Prostate gland (tissue), 2 donors: Measurements from ENCODE around the gene CXADR.
"Not testable (repeated sequence)": the region's sequence is repeated elsewhere in the genome, so short reads cannot be mapped to it uniquely, and the experiment has no call there.

Experiments
- POLR2A ChIP-seq: fragments of 450-650 bp; IDR thresholded peaks from one replicate; pipeline ENCODE4 v1.6.1; 2016; ENCODE audit warnings: antibody characterized with exemption, mild to moderate bottlenecking
- POLR2AphosphoS5 ChIP-seq: sonication (generic); formaldehyde crosslinking; IDR thresholded peaks from one replicate; pipeline ENCODE4 v1.6.1; 2017; ENCODE audit warnings: antibody characterized with exemption
- TF ChIP-seq, protein P1 (sequence below), 4 experiments: fragments of 200-600 bp in 2 of 4; fragments of 450-650 bp in 2 of 4; sonication (generic) in 2 of 4; IDR thresholded peaks; 1 replicate in 3 of 4; 2 replicates in 1 of 4; pipeline ENCODE4 v1.5.1; 2016 to 2019; ENCODE audit warnings: antibody characterized with exemption in 4 of 4, mild to moderate bottlenecking in 2 of 4, moderate library complexity in 2 of 4

DNA sequence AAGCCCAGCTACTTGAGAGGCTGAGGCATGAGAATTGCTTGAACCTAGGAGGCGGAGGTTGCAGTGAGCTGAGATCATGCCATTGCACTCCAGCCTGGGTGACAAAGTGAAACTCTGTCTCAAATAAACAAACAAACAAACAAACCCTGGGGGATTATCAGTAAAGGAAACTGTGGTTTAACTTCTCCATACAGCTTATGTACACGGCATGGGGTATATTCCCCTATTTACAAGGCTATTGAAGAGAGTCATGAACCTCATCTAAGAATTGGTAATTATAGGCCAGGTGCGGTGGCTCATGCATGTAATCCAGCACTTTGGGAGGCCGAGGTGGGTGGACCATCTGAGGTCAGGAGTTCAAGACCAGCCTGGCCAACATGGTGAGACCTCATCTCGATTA is 9.9 kb upstream of the CXADR start:
- TF ChIP-seq, protein P1, sequence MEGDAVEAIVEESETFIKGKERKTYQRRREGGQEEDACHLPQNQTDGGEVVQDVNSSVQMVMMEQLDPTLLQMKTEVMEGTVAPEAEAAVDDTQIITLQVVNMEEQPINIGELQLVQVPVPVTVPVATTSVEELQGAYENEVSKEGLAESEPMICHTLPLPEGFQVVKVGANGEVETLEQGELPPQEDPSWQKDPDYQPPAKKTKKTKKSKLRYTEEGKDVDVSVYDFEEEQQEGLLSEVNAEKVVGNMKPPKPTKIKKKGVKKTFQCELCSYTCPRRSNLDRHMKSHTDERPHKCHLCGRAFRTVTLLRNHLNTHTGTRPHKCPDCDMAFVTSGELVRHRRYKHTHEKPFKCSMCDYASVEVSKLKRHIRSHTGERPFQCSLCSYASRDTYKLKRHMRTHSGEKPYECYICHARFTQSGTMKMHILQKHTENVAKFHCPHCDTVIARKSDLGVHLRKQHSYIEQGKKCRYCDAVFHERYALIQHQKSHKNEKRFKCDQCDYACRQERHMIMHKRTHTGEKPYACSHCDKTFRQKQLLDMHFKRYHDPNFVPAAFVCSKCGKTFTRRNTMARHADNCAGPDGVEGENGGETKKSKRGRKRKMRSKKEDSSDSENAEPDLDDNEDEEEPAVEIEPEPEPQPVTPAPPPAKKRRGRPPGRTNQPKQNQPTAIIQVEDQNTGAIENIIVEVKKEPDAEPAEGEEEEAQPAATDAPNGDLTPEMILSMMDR (IDR thresholded peaks at IDR 0.05): not testable (repeated sequence)
- not testable (repeated sequence) for TF ChIP-seq POLR2A, POLR2AphosphoS5
